Stimulated activated naive CD4-positive, alpha-beta T cell (primary cell): Measurements from ENCODE around the gene IL5RA.

Experiments used
- DNase-seq, 6 experiments: peaks; one replicate each; lab custom pipeline; 2025; lab: John Stamatoyannopoulos, UW

IL5RA gene

GRCh38 chr3:3107858-3108257 lies 2.3 kb downstream of the IL5RA start:
- no peak for DNase-seq

GRCh38 chr3:3107181-3107580 lies 3.0 kb downstream of the IL5RA start:
- DNase-seq: no peak

GRCh38 chr3:3105815-3106214 lies 4.4 kb downstream of the IL5RA start:
- no peak for DNase-seq

GRCh38 chr3:3105246-3105645 lies 4.9 kb downstream of the IL5RA start:
- DNase-seq: no peak

- no peak for DNase-seq
These were observed 7.4 kb downstream of the IL5RA start for GRCh38 chr3:3102751-3103150.

- DNase-seq: no peak
These were observed 8.3 kb downstream of the IL5RA start for GRCh38 chr3:3101660-3102458.

- DNase-seq: no peak
These were observed 12.2 kb downstream of the IL5RA start for GRCh38 chr3:3097958-3098357.

- no peak for DNase-seq
These were observed 21.2 kb downstream of the IL5RA start for GRCh38 chr3:3089017-3089416.

- DNase-seq: no peak
These were observed 22.3 kb downstream of the IL5RA start for GRCh38 chr3:3087716-3088465.

- no peak for DNase-seq
These were observed 22.9 kb downstream of the IL5RA start for GRCh38 chr3:3087279-3087678.

GRCh38 chr3:3086239-3086638 lies 23.9 kb downstream of the IL5RA start:
- DNase-seq: no peak

GRCh38 chr3:3085782-3086181 lies 24.4 kb downstream of the IL5RA start:
- no peak for DNase-seq

GRCh38 chr3:3084890-3085289 lies 25.3 kb downstream of the IL5RA start:
- DNase-seq: no peak

- no peak for DNase-seq
These were observed 27.8 kb downstream of the IL5RA start for GRCh38 chr3:3082234-3082924.

GRCh38 chr3:3081381-3082233 lies 28.6 kb downstream of the IL5RA start:
- no peak for DNase-seq

GRCh38 chr3:3080309-3080708 lies 29.9 kb downstream of the IL5RA start:
- no peak for DNase-seq

GRCh38 chr3:3074551-3075257 lies 35.5 kb downstream of the IL5RA start:
- DNase-seq: no peak

- DNase-seq: no peak
These were observed 39.0 kb downstream of the IL5RA start for GRCh38 chr3:3071136-3071535.

- DNase-seq: no peak
These were observed 40.5 kb downstream of the IL5RA start for GRCh38 chr3:3069723-3070122.

- no peak for DNase-seq
These were observed 41.8 kb downstream of the IL5RA start for GRCh38 chr3:3068358-3068881.

GRCh38 chr3:3066910-3067309 lies 43.3 kb downstream of the IL5RA start:
- no peak for DNase-seq
